GM18861 (cell line): ENCODE results near the gene TTYH1.

Experiments
- ATAC-seq: cut with Tn5 transposase; IDR thresholded peaks from one replicate; pipeline ENCODE4 v1.9.1; 2021; ENCODE audit not compliant: unreplicated experiment

TTYH1 gene

GRCh38 chr19:54421521-54421920 lies 6.3 kb downstream of the TTYH1 start:
- ATAC-seq, result no peak

DNA sequence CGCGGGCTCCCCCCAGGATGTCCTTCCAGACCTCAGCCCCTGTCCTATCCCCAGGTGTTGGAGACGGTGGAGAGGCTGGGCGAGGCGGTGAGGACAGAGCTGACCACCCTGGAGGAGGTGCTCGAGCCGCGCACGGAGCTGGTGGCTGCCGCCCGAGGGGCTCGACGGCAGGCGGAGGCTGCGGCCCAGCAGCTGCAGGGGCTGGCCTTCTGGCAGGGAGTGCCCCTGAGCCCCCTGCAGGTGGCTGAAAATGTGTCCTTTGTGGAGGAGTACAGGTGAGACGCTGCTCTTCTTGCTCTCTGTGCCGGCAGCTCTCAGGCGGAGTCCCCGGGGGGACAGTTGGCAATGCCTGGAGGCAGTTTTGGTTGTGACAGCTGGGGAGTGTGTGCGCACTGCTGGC lies 6.9 kb downstream of the TTYH1 start:
- no peak for ATAC-seq

- no peak for ATAC-seq
These were observed 8.9 kb downstream of the TTYH1 start for GRCh38 chr19:54424201-54424600.

- ATAC-seq, result no peak
These were observed 9.6 kb downstream of the TTYH1 start for GRCh38 chr19:54424660-54425381.

GRCh38 chr19:54425382-54425723 lies 10.1 kb downstream of the TTYH1 start:
- ATAC-seq, result no peak

DNA sequence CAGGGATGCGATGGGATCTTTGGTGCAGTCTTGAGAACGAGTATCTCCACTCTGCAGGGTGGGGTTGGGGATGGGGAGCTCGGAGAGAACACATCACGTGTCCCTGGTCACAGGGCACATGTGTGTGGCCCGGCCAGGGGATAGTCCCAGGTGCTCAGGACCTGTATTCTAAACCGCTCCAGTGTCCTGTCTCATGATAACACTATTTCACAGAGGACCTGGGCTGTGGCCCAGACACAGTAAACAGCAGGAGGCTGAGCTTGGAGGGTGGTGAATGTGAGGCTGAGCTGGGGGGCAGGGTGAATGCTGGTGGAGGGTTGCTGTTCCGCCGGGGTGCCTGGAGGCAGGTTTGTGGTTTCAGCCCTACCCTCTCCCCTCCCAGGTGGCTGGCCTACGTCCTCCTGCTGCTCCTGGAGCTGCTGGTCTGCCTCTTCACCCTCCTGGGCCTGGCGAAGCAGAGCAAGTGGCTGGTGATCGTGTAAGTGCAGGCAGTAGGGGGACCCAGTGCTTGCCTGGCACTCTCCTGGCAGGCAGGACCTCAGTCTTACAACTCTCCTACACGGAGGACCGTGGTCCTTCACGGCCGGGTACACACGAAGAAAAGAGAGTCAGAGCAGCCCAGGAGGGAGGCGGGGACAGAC lies 11.1 kb downstream of the TTYH1 start:
- ATAC-seq, result no peak

- no peak for ATAC-seq
These were observed 12.3 kb downstream of the TTYH1 start for GRCh38 chr19:54427586-54427985.

DNA sequence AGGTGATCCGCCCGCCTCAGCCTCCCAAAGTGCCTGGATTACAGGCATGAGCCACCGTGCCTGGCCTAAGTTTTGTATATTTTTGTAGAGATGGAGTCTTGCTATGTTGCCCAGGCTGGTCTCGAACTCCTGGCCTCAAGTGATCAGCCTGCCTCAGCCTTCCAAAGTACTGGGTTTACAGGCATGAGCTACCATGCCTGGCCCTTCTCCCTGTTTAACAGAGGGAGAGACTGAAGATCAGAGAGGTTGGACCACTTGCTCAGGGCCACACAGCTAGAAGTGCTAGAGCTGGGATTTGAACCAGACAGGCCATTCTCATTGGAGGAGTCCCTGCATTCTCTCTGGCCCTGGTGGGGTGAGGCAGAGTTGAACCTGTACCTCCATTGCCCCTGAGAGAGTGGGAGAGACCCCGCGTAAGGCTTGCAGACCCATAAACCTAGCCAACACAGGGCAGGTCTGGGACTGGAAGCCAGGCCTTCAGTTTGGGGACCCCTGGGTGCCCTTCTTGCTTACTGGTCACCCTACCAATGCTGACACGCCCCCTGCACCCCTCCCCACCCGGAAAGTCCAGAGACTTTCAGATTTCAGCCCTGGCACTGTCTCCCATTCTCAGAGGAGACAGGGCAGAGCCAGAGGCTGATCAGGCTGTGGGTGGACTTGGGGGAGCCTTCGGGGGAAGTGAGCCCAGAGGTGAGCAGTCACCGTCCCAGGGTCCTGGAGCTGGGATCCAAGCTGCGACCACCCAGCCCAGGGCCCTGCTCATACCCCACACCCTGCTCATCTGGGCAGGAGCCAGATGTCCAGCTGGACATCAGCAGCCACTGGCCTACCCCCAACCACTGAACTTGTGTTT lies 13.3 kb downstream of the TTYH1 start:
- ATAC-seq, result no peak

GRCh38 chr19:54429176-54429495 lies 13.9 kb downstream of the TTYH1 start:
- no peak for ATAC-seq

- no peak for ATAC-seq
These were observed 14.4 kb downstream of the TTYH1 start for GRCh38 chr19:54429545-54430227.

DNA sequence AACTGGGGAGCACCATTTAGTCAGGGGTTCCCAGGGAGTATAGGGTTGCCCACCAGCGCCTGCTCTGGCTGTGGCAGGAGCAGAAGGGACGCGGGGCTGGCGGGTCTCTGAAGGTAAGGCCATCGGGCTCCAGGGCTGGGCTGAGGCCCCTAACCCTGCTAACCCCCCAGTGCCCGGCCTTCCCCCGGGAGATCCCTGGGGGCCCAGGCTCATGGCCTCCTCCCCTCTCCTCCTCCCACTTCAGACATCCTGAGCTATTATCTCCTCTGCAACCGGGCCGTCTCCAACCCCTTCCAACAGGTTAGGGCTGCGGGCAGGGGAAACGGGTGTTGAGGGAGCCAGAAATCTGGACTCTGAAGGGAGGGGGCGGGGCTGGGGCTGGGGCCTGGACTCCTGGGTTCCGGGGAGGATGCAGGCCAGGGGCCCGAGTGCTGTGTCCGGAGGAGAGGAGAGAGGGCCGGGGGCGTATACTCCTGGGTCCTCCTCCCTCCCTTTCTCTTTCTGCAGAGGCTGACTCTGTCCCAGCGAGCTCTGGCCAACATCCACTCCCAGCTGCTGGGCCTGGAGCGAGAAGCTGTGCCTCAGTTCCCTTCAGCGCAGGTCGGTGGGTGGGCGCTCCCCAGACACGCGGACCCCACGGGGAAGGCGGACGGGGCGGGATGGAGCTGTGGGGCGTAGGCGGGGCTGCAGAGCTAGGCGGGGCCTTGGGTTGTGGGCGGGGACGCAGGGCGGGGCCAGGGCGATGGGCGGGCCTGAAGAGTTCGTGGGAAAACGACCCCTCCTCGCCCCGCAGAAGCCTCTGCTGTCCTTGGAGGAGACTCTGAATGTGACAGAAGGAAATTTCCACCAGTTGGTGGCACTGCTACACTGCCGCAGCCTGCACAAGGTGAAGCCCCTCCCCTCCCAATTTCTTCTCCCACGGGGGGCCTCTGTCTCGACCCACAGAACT lies 15.3 kb downstream of the TTYH1 start:
- ATAC-seq, result no peak

GRCh38 chr19:54431255-54431838 lies 16.1 kb downstream of the TTYH1 start:
- ATAC-seq, result no peak

DNA sequence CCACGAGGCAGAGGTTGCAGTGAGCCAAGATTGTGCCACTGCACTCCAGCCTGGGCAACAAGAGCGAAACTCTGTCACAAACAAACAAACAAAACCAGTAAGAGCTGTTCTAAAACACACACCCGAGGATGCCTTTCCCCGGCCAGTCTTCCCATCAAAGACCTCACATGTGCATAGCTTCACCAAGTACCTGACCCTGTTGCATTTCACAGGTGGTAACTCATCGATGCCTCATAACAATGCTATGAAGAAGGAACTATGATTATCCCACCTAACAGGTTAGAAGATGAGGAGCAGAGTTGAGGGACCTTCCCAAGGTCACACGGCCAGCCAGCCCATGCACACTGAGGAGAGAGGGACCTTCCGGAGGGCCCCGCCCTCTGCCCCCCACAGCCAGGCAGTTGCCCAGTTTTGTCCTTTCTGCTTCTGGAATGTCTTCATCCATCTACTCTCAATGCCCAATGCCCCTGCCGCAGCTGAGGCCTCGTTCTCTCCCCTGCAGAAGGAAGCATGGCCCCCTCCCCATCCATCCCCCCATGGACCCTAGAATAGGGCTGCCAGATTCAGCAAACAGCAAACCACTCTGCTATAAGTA lies 17.0 kb downstream of the TTYH1 start:
- no peak for ATAC-seq

GRCh38 chr19:54433697-54434096 lies 18.4 kb downstream of the TTYH1 start:
- no peak for ATAC-seq

- no peak for ATAC-seq
These were observed 19.0 kb downstream of the TTYH1 start for GRCh38 chr19:54434112-54434872.

DNA sequence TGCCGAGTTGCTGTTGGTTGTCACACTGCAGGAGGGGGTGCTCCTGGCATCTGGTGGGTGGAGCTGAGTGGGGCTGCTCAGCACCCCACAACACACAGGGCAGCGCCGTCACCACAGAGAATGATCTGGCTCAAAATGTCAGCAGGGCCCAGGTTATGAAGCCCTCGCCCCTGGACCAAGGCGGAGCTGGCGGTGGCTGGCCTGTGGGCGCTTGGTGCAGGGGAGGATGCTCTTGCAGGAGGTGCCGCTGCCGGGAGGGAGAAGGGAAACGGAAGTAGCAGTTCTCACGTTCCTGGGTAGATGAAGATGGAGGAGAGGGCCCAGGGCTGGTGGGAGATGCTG lies 19.6 kb downstream of the TTYH1 start:
- no peak for ATAC-seq

DNA sequence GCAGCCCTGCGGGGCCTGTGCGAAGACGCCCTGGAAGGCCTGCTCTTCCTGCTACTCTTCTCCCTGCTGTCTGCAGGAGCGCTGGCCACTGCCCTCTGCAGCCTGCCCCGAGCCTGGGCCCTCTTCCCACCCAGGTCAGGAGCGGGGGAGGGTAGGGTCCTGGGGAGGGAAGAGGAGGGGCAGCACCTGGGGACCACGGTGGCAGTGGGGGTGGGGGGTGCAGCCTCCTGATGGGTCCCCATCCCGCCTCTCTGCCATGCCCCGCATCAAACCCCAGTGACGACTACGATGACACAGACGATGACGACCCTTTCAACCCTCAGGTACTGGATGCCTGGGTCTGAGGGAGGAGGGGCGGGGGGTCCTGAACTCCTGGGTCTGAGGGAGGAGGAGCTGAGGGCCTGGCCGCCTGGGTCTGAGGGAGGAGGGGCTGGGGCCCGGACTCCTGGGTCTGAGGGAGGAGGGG lies 20.3 kb downstream of the TTYH1 start:
- no peak for ATAC-seq

GRCh38 chr19:54436031-54436523 lies 20.8 kb downstream of the TTYH1 start:
- no peak for ATAC-seq
